ENCODE measurements around the gene NXPE3. TPM values are rescaled to one million over a fixed set of nuclear protein-coding genes. Genes with fewer than 3 reads are reported as not detected.
A peak's percentile ranks its signal among the peaks of the same experiment; 100 is the strongest.

The NXPE3 gene
- total RNA-seq, 3 donors from 2014 or later (not counting 1 experiment from before 2014, with no cell fraction given) = 17.0 to 27.1 (median 21.1) TPM

GRCh38 chr3:101812895-101813294, 33.9 kb downstream of the NXPE3 start:
- H3K36me3 Mint-ChIP-seq = no peaks in the 10 kb centered on the region
- no peak for TF ChIP-seq CTCF (IDR thresholded peaks at IDR 0.05)
- H3K27me3 ChIP-seq (ENCODE audit: control insufficient read depth, insufficient read depth, low read length) = no peaks in the 10 kb centered on the region
- H3K9me3 ChIP-seq (ENCODE audit: control insufficient read depth, insufficient read depth, low read length) = no peaks in the 10 kb centered on the region
- no peak overlapping the region for H3K4me3 Mint-ChIP-seq
- no peaks in the 10 kb centered on the region for H3K9me3 Mint-ChIP-seq
- H3K27ac Mint-ChIP-seq = no peak overlapping the region
- H3K4me1 Mint-ChIP-seq = peaks cover 13 to 16% of the 10 kb centered on the region in 2 donors
- H3K4me3 ChIP-seq (ENCODE audit: low read length) = no peak overlapping the region
- DNase-seq = no peak
- H3K4me1 ChIP-seq (ENCODE audit: control insufficient read depth, insufficient read depth, low read length) = peaks cover 2% of the 10 kb centered on the region
- H3K27ac ChIP-seq (ENCODE audit: low read length) = no peak overlapping the region
- H3K36me3 ChIP-seq (ENCODE audit: control insufficient read depth, insufficient read depth, low read length) = peaks cover 8% of the 10 kb centered on the region
- intact Hi-C loops (cut with micrococcal nuclease) = loop anchor here (5.0 kb wide), 1 partner anchor 39 kb away; no protein-coding TSS in a partner anchor
- no peak for ATAC-seq
- no peaks in the 10 kb centered on the region for H3K27me3 Mint-ChIP-seq (ENCODE audit: low read depth in 2 of 2)

GRCh38 chr3:101813817-101814440, 34.9 kb downstream of the NXPE3 start:
- Histone ChIP-seq H3K4me3 (ENCODE audit: low read length) (no peak overlapping the region), H3K36me3 (ENCODE audit: control insufficient read depth, insufficient read depth, low read length) (peaks cover 6% of the 10 kb centered on the region), H3K4me1 (ENCODE audit: control insufficient read depth, insufficient read depth, low read length) (peaks cover 2% of the 10 kb centered on the region), H3K27me3 (ENCODE audit: control insufficient read depth, insufficient read depth, low read length) (no peaks in the 10 kb centered on the region), H3K9me3 (ENCODE audit: control insufficient read depth, insufficient read depth, low read length) (no peaks in the 10 kb centered on the region), H3K27ac (ENCODE audit: low read length) (no peak overlapping the region)
- H3K4me1 Mint-ChIP-seq = peaks cover 11 to 14% of the 10 kb centered on the region in 2 donors
- intact Hi-C loops (cut with micrococcal nuclease) = loop anchor here (2.0 to 5.0 kb wide), 2 partner anchors 15 to 38 kb away; no protein-coding TSS in a partner anchor
- H3K27ac Mint-ChIP-seq = peak overlapping the region in 1 of 2 donors; percentile 76
- peak; percentile 68 for TF ChIP-seq CTCF (IDR thresholded peaks at IDR 0.05)
- H3K4me3 Mint-ChIP-seq = no peak overlapping the region
- no peaks in the 10 kb centered on the region for H3K9me3 Mint-ChIP-seq
- ATAC-seq = peak in 2 of 3 donors; percentile 25 to 33
- no peaks in the 10 kb centered on the region for H3K36me3 Mint-ChIP-seq
- H3K27me3 Mint-ChIP-seq (ENCODE audit: low read depth in 2 of 2) = no peaks in the 10 kb centered on the region
- 76% methylated on average over 5 of the region's 7 CpGs for WGBS (ENCODE audit: insufficient coverage)
- peak in 1 of 2 donors; percentile 62 for DNase-seq

GRCh38 chr3:101814835-101815234, 35.8 kb downstream of the NXPE3 start:
- ATAC-seq (peak; percentile 68 to 88 (median 84)), DNase-seq (peak in 1 of 2 donors; percentile 32)
- H3K4me1 ChIP-seq (ENCODE audit: control insufficient read depth, insufficient read depth, low read length) = peaks cover 2% of the 10 kb centered on the region
- no peaks in the 10 kb centered on the region for H3K27me3 ChIP-seq (ENCODE audit: control insufficient read depth, insufficient read depth, low read length)
- Mint-ChIP-seq H3K4me3 (no peak overlapping the region), H3K27me3 (ENCODE audit: low read depth in 2 of 2) (no peaks in the 10 kb centered on the region), H3K27ac (peak overlapping the region; percentile 56 to 76), H3K36me3 (no peaks in the 10 kb centered on the region), H3K9me3 (no peaks in the 10 kb centered on the region), H3K4me1 (peaks cover 5 to 9% of the 10 kb centered on the region in 2 donors)
- no peak for TF ChIP-seq CTCF (IDR thresholded peaks at IDR 0.05)
- intact Hi-C loops (cut with micrococcal nuclease) = loop anchor here (2.0 to 5.0 kb wide), 2 partner anchors 14 to 37 kb away; no protein-coding TSS in a partner anchor
- 28% methylated on average over 3 of the region's 3 CpGs for WGBS (ENCODE audit: insufficient coverage)
- H3K4me3 ChIP-seq (ENCODE audit: low read length) = no peak overlapping the region
- peaks cover 6% of the 10 kb centered on the region for H3K36me3 ChIP-seq (ENCODE audit: control insufficient read depth, insufficient read depth, low read length)
- H3K9me3 ChIP-seq (ENCODE audit: control insufficient read depth, insufficient read depth, low read length) = no peaks in the 10 kb centered on the region
- no peak overlapping the region for H3K27ac ChIP-seq (ENCODE audit: low read length)
